T-helper 9 cell (primary cell): Measurements from ENCODE around the gene PLPP3.

Source experiments
- DNase-seq: peaks from one replicate; pipeline ENCODE4 v3.0.0-alpha.2; 2020

PLPP3 gene

GRCh38 chr1:56517404-56518130 lies 61.8 kb downstream of the PLPP3 start:
- DNase-seq, result no peak

- DNase-seq, result no peak
Observed at GRCh38 chr1:56516539-56517252, 62.7 kb downstream of the PLPP3 start.

- no peak for DNase-seq
Observed at GRCh38 chr1:56515898-56516538, 63.3 kb downstream of the PLPP3 start.

GRCh38 chr1:56512724-56513494 lies 66.5 kb downstream of the PLPP3 start:
- DNase-seq, result no peak

- DNase-seq, result no peak
Observed at GRCh38 chr1:56511766-56512165, 67.6 kb downstream of the PLPP3 start.

- DNase-seq, result no peak
Observed at GRCh38 chr1:56511364-56511763, 68.0 kb downstream of the PLPP3 start.

GRCh38 chr1:56510642-56511021 lies 68.7 kb downstream of the PLPP3 start:
- no peak for DNase-seq

GRCh38 chr1:56509713-56510641 lies 69.4 kb downstream of the PLPP3 start:
- DNase-seq, result no peak

GRCh38 chr1:56508523-56508983 lies 70.8 kb downstream of the PLPP3 start:
- no peak for DNase-seq

GRCh38 chr1:56507925-56508522 lies 71.3 kb downstream of the PLPP3 start:
- no peak for DNase-seq

- DNase-seq, result no peak
Observed at GRCh38 chr1:56506951-56507491, 72.3 kb downstream of the PLPP3 start.

- no peak for DNase-seq
Observed at GRCh38 chr1:56505792-56506743, 73.3 kb downstream of the PLPP3 start.

GRCh38 chr1:56502700-56503245 lies 76.6 kb downstream of the PLPP3 start:
- DNase-seq, result no peak

GRCh38 chr1:56501888-56502287 lies 77.5 kb downstream of the PLPP3 start:
- no peak for DNase-seq

GRCh38 chr1:56501426-56501825 lies 77.9 kb downstream of the PLPP3 start:
- no peak for DNase-seq

GRCh38 chr1:56496821-56497772 lies 82.3 kb downstream of the PLPP3 start:
- no peak for DNase-seq

- no peak for DNase-seq
Observed at GRCh38 chr1:56496158-56496557, 83.2 kb downstream of the PLPP3 start.

- no peak for DNase-seq
Observed at GRCh38 chr1:56495538-56495937, 83.8 kb downstream of the PLPP3 start.
